Measurements from ENCODE around the gene HELB. TPM values are rescaled to one million over a fixed set of nuclear protein-coding genes. Genes with fewer than 3 reads are reported as not detected.

HELB gene
- total and polyA plus RNA-seq, 4 donors, result 0.18 to 8.0 (median 2.9) TPM

DNA sequence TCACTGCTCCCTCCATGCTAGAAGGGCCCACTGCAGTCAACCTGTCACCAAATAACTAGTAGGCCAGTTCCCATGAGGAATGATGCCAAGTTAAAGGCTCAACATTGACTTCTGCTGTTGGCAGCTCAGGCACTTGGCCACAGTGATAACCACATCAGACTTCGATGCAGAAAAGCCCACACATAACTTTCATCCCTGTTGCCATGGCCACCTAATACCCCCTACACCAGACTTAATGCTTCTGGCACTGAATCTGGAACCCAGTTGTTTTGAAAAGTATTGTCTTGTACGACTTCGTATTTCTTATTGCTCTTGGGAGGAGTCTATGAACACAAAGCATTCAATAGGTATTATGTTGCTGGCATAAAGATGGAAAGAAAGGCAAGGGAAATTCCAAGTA is 44.3 kb upstream of the HELB start:
- Histone ChIP-seq H3K36me3 (ENCODE audit: control insufficient read depth in 4 of 4, insufficient read depth in 3 of 4, low read depth in 1 of 4, low read length in 3 of 4) (no peaks in the 10 kb centered on the region), H3K9me3 (ENCODE audit: control insufficient read depth in 4 of 4, low read length in 3 of 4) (no peaks in the 10 kb centered on the region), H3K4me3 (ENCODE audit: low read depth in 1 of 3, low read length in 3 of 3) (no peak overlapping the region), H3K9ac (ENCODE audit: low read depth in 1 of 2, low read length in 2 of 2) (no peak overlapping the region), H3K27me3 (ENCODE audit: control insufficient read depth in 4 of 4, insufficient read depth in 4 of 4, low read length in 3 of 4) (no peaks in the 10 kb centered on the region), H3K4me1 (ENCODE audit: control insufficient read depth in 4 of 4, insufficient read depth in 4 of 4, low read length in 3 of 4) (no peaks in the 10 kb centered on the region), H3K27ac (ENCODE audit: low read depth in 1 of 2, low read length in 2 of 2) (no peak overlapping the region)
- TF ChIP-seq, protein P1, sequence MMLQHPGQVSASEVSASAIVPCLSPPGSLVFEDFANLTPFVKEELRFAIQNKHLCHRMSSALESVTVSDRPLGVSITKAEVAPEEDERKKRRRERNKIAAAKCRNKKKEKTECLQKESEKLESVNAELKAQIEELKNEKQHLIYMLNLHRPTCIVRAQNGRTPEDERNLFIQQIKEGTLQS (IDR thresholded peaks at IDR 0.05), result no peak
- DNase-seq (ENCODE audit: low spot score), result no peak
- WGBS, result 77% methylated on average over 3 of the region's 3 CpGs

DNA sequence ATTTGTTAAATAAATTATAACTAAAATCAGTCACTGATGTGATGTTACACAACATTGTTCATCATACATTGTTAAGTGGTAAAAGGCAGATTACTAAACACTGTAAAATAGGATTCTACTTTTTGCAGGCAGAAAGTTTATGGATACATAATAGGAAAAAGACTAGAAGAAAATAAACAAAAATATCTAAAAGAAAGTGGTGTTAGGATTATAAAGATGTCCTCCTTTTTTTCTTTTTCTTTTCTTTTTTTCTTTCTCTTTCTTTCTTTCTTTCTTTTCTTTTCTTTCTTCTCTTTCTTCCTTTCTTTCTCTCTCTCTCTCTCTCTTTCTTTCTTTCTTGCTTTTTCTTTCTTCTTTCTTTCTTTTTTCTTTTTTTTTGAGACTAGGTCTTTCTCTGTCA is 39.6 kb upstream of the HELB start:
- no peaks in the 10 kb centered on the region for H3K36me3 ChIP-seq (ENCODE audit: control insufficient read depth in 4 of 4, insufficient read depth in 3 of 4, low read depth in 1 of 4, low read length in 3 of 4)
- no peak overlapping the region for H3K27ac ChIP-seq (ENCODE audit: low read depth in 1 of 2, low read length in 2 of 2)
- no peaks in the 10 kb centered on the region for H3K9me3 ChIP-seq (ENCODE audit: control insufficient read depth in 4 of 4, low read length in 3 of 4)
- no peak for DNase-seq (ENCODE audit: low spot score)
- TF ChIP-seq, protein P2, sequence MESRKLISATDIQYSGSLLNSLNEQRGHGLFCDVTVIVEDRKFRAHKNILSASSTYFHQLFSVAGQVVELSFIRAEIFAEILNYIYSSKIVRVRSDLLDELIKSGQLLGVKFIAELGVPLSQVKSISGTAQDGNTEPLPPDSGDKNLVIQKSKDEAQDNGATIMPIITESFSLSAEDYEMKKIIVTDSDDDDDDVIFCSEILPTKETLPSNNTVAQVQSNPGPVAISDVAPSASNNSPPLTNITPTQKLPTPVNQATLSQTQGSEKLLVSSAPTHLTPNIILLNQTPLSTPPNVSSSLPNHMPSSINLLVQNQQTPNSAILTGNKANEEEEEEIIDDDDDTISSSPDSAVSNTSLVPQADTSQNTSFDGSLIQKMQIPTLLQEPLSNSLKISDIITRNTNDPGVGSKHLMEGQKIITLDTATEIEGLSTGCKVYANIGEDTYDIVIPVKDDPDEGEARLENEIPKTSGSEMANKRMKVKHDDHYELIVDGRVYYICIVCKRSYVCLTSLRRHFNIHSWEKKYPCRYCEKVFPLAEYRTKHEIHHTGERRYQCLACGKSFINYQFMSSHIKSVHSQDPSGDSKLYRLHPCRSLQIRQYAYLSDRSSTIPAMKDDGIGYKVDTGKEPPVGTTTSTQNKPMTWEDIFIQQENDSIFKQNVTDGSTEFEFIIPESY (IDR thresholded peaks at IDR 0.05), result no peak
- no peak for TF ChIP-seq RAD21 (IDR thresholded peaks at IDR 0.05)
- no peak for TF ChIP-seq GABPA (IDR thresholded peaks at IDR 0.05 in 1 of 2, conservative IDR thresholded peaks at IDR 0.05 in 1 of 2)
- TF ChIP-seq FOXA2 (IDR thresholded peaks at IDR 0.05), result no peak
- no peak for TF ChIP-seq RXRA (IDR thresholded peaks at IDR 0.05)
- TF ChIP-seq, protein P1 (IDR thresholded peaks at IDR 0.05), result no peak
- TF ChIP-seq TAF1 (conservative IDR thresholded peaks at IDR 0.05), result no peak
- no peak for TF ChIP-seq FOXA1 (IDR thresholded peaks at IDR 0.05)
- TF ChIP-seq, protein P3, sequence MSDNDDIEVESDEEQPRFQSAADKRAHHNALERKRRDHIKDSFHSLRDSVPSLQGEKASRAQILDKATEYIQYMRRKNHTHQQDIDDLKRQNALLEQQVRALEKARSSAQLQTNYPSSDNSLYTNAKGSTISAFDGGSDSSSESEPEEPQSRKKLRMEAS (IDR thresholded peaks at IDR 0.05), result no peak
- H3K4me3 ChIP-seq (ENCODE audit: low read depth in 1 of 3, low read length in 3 of 3), result no peak overlapping the region
- H3K9ac ChIP-seq (ENCODE audit: low read depth in 1 of 2, low read length in 2 of 2), result no peak overlapping the region
- H3K4me1 ChIP-seq (ENCODE audit: control insufficient read depth in 4 of 4, insufficient read depth in 4 of 4, low read length in 3 of 4), result no peaks in the 10 kb centered on the region
- H3K27me3 ChIP-seq (ENCODE audit: control insufficient read depth in 4 of 4, insufficient read depth in 4 of 4, low read length in 3 of 4), result no peaks in the 10 kb centered on the region

DNA sequence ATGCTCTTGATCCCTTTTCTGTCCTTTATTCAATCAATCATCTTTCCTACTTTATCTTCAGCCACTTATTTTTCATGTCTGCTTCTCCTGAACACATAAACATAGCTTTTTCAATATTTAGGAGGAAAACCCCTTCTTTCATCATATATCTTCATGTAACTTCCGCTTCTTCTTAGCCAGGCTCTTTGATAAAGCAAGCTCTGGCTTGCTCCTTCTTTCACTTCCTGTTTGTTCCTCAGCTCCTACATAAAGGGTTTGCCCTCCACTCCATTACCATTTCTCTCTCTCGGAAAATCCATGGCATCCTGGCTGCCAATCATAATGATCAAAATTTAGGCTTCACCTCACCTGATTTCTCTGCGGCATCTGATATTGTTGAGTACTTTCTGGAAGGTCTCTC is 33.7 kb upstream of the HELB start:
- H3K4me1 ChIP-seq (ENCODE audit: control insufficient read depth in 4 of 4, insufficient read depth in 4 of 4, low read length in 3 of 4), result peaks cover 0 to 3% (median 0%) of the 10 kb centered on the region in 4 donors
- H3K4me3 ChIP-seq (ENCODE audit: low read depth in 1 of 3, low read length in 3 of 3), result no peak overlapping the region
- H3K27ac ChIP-seq (ENCODE audit: low read depth in 1 of 2, low read length in 2 of 2), result peak overlapping the region in 1 of 2 donors; percentile 14
- H3K9me3 ChIP-seq (ENCODE audit: control insufficient read depth in 4 of 4, low read length in 3 of 4), result no peaks in the 10 kb centered on the region
- H3K9ac ChIP-seq (ENCODE audit: low read depth in 1 of 2, low read length in 2 of 2), result no peak overlapping the region
- DNase-seq (ENCODE audit: low spot score), result no peak
- no peaks in the 10 kb centered on the region for H3K36me3 ChIP-seq (ENCODE audit: control insufficient read depth in 4 of 4, insufficient read depth in 3 of 4, low read depth in 1 of 4, low read length in 3 of 4)
- no peaks in the 10 kb centered on the region for H3K27me3 ChIP-seq (ENCODE audit: control insufficient read depth in 4 of 4, insufficient read depth in 4 of 4, low read length in 3 of 4)
- WGBS, result 69% methylated on average over 3 of the region's 3 CpGs
- TF ChIP-seq JUND (IDR thresholded peaks at IDR 0.05), result no peak
- TF ChIP-seq, protein P4, sequence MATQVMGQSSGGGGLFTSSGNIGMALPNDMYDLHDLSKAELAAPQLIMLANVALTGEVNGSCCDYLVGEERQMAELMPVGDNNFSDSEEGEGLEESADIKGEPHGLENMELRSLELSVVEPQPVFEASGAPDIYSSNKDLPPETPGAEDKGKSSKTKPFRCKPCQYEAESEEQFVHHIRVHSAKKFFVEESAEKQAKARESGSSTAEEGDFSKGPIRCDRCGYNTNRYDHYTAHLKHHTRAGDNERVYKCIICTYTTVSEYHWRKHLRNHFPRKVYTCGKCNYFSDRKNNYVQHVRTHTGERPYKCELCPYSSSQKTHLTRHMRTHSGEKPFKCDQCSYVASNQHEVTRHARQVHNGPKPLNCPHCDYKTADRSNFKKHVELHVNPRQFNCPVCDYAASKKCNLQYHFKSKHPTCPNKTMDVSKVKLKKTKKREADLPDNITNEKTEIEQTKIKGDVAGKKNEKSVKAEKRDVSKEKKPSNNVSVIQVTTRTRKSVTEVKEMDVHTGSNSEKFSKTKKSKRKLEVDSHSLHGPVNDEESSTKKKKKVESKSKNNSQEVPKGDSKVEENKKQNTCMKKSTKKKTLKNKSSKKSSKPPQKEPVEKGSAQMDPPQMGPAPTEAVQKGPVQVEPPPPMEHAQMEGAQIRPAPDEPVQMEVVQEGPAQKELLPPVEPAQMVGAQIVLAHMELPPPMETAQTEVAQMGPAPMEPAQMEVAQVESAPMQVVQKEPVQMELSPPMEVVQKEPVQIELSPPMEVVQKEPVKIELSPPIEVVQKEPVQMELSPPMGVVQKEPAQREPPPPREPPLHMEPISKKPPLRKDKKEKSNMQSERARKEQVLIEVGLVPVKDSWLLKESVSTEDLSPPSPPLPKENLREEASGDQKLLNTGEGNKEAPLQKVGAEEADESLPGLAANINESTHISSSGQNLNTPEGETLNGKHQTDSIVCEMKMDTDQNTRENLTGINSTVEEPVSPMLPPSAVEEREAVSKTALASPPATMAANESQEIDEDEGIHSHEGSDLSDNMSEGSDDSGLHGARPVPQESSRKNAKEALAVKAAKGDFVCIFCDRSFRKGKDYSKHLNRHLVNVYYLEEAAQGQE (IDR thresholded peaks at IDR 0.05), result no peak
- TF ChIP-seq EGR1 (IDR thresholded peaks at IDR 0.05; ENCODE audit: low read depth in 2 of 2), result no peak
- TF ChIP-seq, protein P3 (IDR thresholded peaks at IDR 0.05), result no peak
- TF ChIP-seq HNF4A (conservative IDR thresholded peaks at IDR 0.05), result no peak
